PC-3 (cell line): ENCODE data around the gene LMO4. TPM values are rescaled to one million over a fixed set of nuclear protein-coding genes. Genes with fewer than 3 reads are reported as not detected.
A peak's percentile ranks its signal among the peaks of the same experiment; 100 is the strongest.

Experiments
- ATAC-seq: fragments of 200-7000 bp; cut with Tn5 transposase; 2 replicates; pipeline ENCODE4 v1.9.1; 2020; ENCODE audit warnings: mild to moderate bottlenecking, moderate library complexity
- Bru-seq: library from RNA; stranded (reverse); fragments of 400-500 nt; gene quantifications from one replicate; lab custom pipeline; 2021; lab: Mats Ljungman, UMichigan
- BruChase-seq, 2 experiments: library from RNA; stranded (reverse); fragments of 400-500 nt; gene quantifications; one replicate each; lab custom pipeline; 2021; lab: Mats Ljungman, UMichigan
- BruUV-seq: library from RNA; stranded (reverse); fragments of 400-500 nt; replicated peaks from 2 replicates; lab custom pipeline; 2021; lab: Mats Ljungman, UMichigan
- CTCF ChIA-PET: fragments of 300-600 bp; sonication (Branson Sonifier 250); formaldehyde crosslinking; loops from one replicate; lab custom pipeline; 2022; ENCODE audit warnings: antibody characterized with exemption; lab: Charles Lee
- POLR2A ChIA-PET: fragments of 300-600 bp; sonication (Branson Sonifier 250); formaldehyde crosslinking; loops from one replicate; lab custom pipeline; 2022; ENCODE audit warnings: antibody characterized with exemption; ENCODE audit not compliant: unreplicated experiment; lab: Charles Lee
- DNase-seq: peaks from one replicate; pipeline ENCODE4 v3.0.0-alpha.2; 2015
- H2AFZ ChIP-seq: fragments of 300-600 bp; sonication (generic); 2 replicates; pipeline ENCODE4 v1.6.0; 2016; ENCODE audit warnings: antibody characterized with exemption, low read length
- H3F3A ChIP-seq: fragments of 300-600 bp; sonication (generic); one replicate; pipeline ENCODE4 v1.6.0; 2017; ENCODE audit warnings: antibody characterized with exemption, low read length, control low read depth, mild to moderate bottlenecking; ENCODE audit not compliant: unreplicated experiment
- H3K27ac ChIP-seq: fragments of 300-600 bp; sonication (generic); 2 replicates; pipeline ENCODE4 v1.5.1; 2016; ENCODE audit warnings: mild to moderate bottlenecking, low read length
- H3K27me3 ChIP-seq: fragments of 300-600 bp; sonication (generic); 2 replicates; pipeline ENCODE4 v1.6.1; 2016; ENCODE audit warnings: low read length, mixed read lengths
- H3K36me3 ChIP-seq: fragments of 300-600 bp; sonication (generic); 2 replicates; pipeline ENCODE4 v1.6.1; 2016; ENCODE audit warnings: low read depth, mixed run types, low read length, mixed read lengths
- H3K4me1 ChIP-seq: fragments of 300-600 bp; sonication (generic); 2 replicates; pipeline ENCODE4 v1.5.1; 2016; ENCODE audit warnings: low read length; ENCODE audit not compliant: insufficient read depth
- H3K4me2 ChIP-seq: fragments of 300-600 bp; sonication (generic); 2 replicates; pipeline ENCODE4 v1.6.0; 2016; ENCODE audit warnings: low read length
- H3K4me3 ChIP-seq: fragments of 300-600 bp; sonication (generic); 2 replicates; pipeline ENCODE4 v1.5.1; 2016; ENCODE audit warnings: mild to moderate bottlenecking, low read length, mixed read lengths
- H3K79me2 ChIP-seq: fragments of 300-600 bp; sonication (generic); 2 replicates; pipeline ENCODE4 v1.6.1; 2017; ENCODE audit warnings: low read length, mixed read lengths
- H3K9ac ChIP-seq: fragments of 300-600 bp; sonication (generic); 2 replicates; pipeline ENCODE4 v1.6.0; 2016; ENCODE audit warnings: mild to moderate bottlenecking, low read length
- H3K9me2 ChIP-seq: fragments of 300-600 bp; sonication (generic); replicated peaks from 2 replicates; pipeline ENCODE4 v1.6.1; 2016; ENCODE audit warnings: mixed run types, low read length, mixed read lengths
- H3K9me3 ChIP-seq: fragments of 300-600 bp; sonication (generic); 2 replicates; pipeline ENCODE4 v1.6.1; 2016; ENCODE audit warnings: low read length, mixed read lengths
- H4K20me1 ChIP-seq: fragments of 300-600 bp; sonication (generic); 2 replicates; pipeline ENCODE4 v1.6.1; 2016; ENCODE audit warnings: low read length, mixed read lengths
- CTCF ChIP-seq: fragments of 300-600 bp; sonication (generic); conservative IDR thresholded peaks from 2 replicates; pipeline ENCODE4 v1.5.1; 2017; ENCODE audit warnings: antibody characterized with exemption, low read depth, mild to moderate bottlenecking, low read length
- EZH2 ChIP-seq: fragments of 300-600 bp; sonication (generic); IDR thresholded peaks from one replicate; pipeline ENCODE4 v1.6.1; 2017; ENCODE audit warnings: antibody characterized with exemption, mild to moderate bottlenecking, low read length; ENCODE audit not compliant: unreplicated experiment
- EZH2phosphoT487 ChIP-seq: fragments of 300-600 bp; sonication (generic); IDR thresholded peaks from 2 replicates; pipeline ENCODE4 v1.6.1; 2018; ENCODE audit warnings: mild to moderate bottlenecking, antibody characterized with exemption, low read length, borderline replicate concordance
- intact Hi-C: fragments of 100-400 bp; cut with micrococcal nuclease; formaldehyde crosslinking; loops from 2 replicates; pipeline ENCODE4 v1.9.0; 2023
- long read RNA-seq: library from polyadenylated mRNA; unstranded; transcript quantifications from one replicate; pipeline ENCODE4 v2.0.0, GENCODE V29; 2021; ENCODE audit not compliant: unreplicated experiment
- total RNA-seq: library from RNA; depleted of rRNA; stranded (reverse); fragments of >200 nt; gene quantifications from 2 replicates; pipeline ENCODE4 v1.2.3, GENCODE V29; 2014; rRNA removed

LMO4 gene, protein sequence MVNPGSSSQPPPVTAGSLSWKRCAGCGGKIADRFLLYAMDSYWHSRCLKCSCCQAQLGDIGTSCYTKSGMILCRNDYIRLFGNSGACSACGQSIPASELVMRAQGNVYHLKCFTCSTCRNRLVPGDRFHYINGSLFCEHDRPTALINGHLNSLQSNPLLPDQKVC
- total RNA-seq (35.7 and 41.5 TPM in 2 replicates), Bru-seq, nascent RNA (percentile 89 among the genes with signal in this experiment), BruChase-seq, experiment 1, labeled RNA remaining after a 6-hour chase (percentile 79 among the genes with signal in this experiment), BruChase-seq, experiment 2, labeled RNA remaining after a 2-hour chase (percentile 87 among the genes with signal in this experiment)
- long read RNA-seq, full-length matches to known transcripts, result 18 of 56 reads
- long read RNA-seq, partial matches to known transcripts, result 6 of 56 reads
- long read RNA-seq, other reads (novel, unspliced or antisense), result 32 of 56 reads

DNA sequence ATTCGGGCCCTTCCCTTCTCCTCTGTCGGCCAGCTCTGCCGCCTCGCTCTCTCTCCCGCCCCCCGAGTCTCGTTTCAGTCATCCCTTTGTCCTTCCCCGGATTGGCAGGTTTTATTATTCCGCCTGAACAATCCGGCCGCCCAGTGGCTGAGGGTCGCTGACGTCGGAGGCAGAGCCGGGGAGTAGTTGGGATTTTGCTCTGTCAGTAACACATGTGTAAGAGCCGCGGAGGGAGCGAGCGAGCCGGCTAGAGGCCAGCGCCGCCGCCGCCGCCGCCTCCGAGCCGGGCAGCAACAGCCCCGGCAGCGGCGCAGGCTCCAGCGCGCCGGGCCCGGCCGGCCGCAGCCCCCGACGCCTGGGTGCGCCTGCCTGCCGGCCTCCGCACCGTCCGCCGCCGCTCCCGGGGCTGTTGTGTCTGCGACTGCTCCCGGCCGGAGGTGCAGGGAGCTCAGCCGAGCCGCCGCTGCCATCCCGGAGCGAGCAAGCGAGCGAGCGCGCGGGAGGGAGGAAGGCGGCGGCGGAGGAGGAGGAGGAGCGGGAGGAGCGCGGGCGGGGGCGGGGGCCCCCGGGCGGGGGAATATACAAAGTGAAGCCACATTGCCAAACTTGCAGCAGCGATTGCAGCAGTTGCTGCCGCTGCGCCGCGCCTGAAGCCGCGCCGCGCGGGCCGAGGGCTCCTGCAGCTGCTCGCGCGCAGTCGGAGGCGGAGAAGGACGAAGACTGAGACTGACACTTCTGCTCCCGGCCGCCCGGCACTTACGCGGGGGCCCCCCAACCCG is at the start of gene LMO4:
Gene LMO4, plus strand, starts transcription at position 609 of the 779 bp plus-strand sequence. CDS start 3,136 bp downstream, outside the sequence.
- Histone ChIP-seq H3K4me1 (peaks cover 25% of the 10 kb centered on the region), H3K9ac (peak within 1 kb of the TSS; percentile 81), H4K20me1 (no peaks in the 10 kb centered on the region)

DNA sequence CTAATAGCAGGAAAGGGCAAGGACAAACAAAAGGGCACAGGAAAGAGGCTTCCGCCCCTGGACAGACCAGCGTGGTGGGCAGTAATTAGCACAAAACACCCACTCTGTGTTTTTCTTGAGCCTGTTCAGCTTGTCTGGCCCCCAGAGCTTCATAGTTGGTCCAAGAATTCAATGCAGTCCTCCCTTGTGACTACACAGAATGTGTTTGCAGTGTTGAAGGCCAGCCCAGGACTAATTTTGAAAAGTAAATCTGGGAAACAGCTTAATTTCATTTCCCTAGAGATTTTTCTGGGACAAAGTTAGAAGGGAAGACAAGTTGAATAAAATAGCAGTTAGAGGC is 49.2 kb upstream of the LMO4 start:
- no peaks in the 10 kb centered on the region for H3K79me2 ChIP-seq
- no peaks in the 10 kb centered on the region for H3K9me3 ChIP-seq
- no peak overlapping the region for H2AFZ ChIP-seq
- no peak overlapping the region for H3K4me2 ChIP-seq
- H3K27ac ChIP-seq, result no peak overlapping the region
- TF ChIP-seq EZH2phosphoT487 (no peak), EZH2 (no peak), CTCF (no peak)
- no peaks in the 10 kb centered on the region for H3K36me3 ChIP-seq
- no peak overlapping the region for H3K4me3 ChIP-seq
- intact Hi-C loops, result loop anchor here (5.0 kb wide), 1 partner anchor 147 kb away; no protein-coding TSS in a partner anchor
- DNase-seq, result no peak
- H4K20me1 ChIP-seq, result no peaks in the 10 kb centered on the region
- ChIA-PET POLR2A (no interaction called here), CTCF (no interaction called here)
- no peaks in the 10 kb centered on the region for H3K9me2 ChIP-seq
- H3F3A ChIP-seq, result no peaks in the 10 kb centered on the region
- H3K9ac ChIP-seq, result no peak overlapping the region
- BruUV-seq, result no TSS peak
- no peaks in the 10 kb centered on the region for H3K4me1 ChIP-seq
- ATAC-seq, result no peak
- H3K27me3 ChIP-seq, result no peaks in the 10 kb centered on the region

More for the DNA sequence above, at the start of gene LMO4:
- ATAC-seq (peak; percentile 75), DNase-seq (peak; percentile 97)
- Histone ChIP-seq H3K9me3 (no peaks in the 10 kb centered on the region), H2AFZ (peak within 1 kb of the TSS; percentile 86), H3K4me2 (peak within 1 kb of the TSS; percentile 99), H3K4me3 (peak within 1 kb of the TSS; percentile 80), H3K27ac (peak within 1 kb of the TSS; percentile 43), H3K79me2 (peaks cover 36% of the 10 kb centered on the region), H3K9me2 (no peaks in the 10 kb centered on the region), H3F3A (no peaks in the 10 kb centered on the region), H3K36me3 (no peaks in the 10 kb centered on the region), H3K27me3 (no peaks in the 10 kb centered on the region)
- CTCF ChIA-PET, result interaction anchor here (0.6 kb wide), 1 partner anchor 235 kb away, joined by 12 read pairs; no protein-coding TSS in a partner anchor
- POLR2A ChIA-PET, result interaction anchor here (0.6 kb wide), 3 partner anchors 96 to 211 kb away, joined by 3 to 4 read pairs (median 3); no protein-coding TSS in a partner anchor
- intact Hi-C loops, result loop anchor here (2.0 to 10.0 kb wide), 7 partner anchors 64 to 976 kb away; no protein-coding TSS in a partner anchor
- BruUV-seq, result no TSS peak
- no peak for TF ChIP-seq EZH2
- TF ChIP-seq CTCF, result no peak
- no peak for TF ChIP-seq EZH2phosphoT487
